Stimulated activated CD8-positive, alpha-beta memory T cell treated with anti-CD3 and anti-CD28 coated beads, Interleukin-7, amount 100 ng/mL, for 24 hours (primary cell): ENCODE measurements around the gene PRPS1.
"Not testable (repeated sequence)": the region's sequence is repeated elsewhere in the genome, so short reads cannot be mapped to it uniquely, and the experiment has no call there.

ENCODE experiments used
- DNase-seq: peaks from one replicate; pipeline ENCODE4 v3.0.0-alpha.2; 2020; ENCODE audit warnings: low read depth

Gene PRPS1

GRCh38 chrX:107627838-107628661 is at the start of gene PRPS1:
Gene PRPS1 (plus strand): TSS chrX:107628510. CDS start chrX:107628629, 119 bp downstream.
- peak; percentile 68 for DNase-seq

- no peak for DNase-seq
Observed at GRCh38 chrX:107579956-107580355, 48.4 kb upstream of the PRPS1 start.

- DNase-seq, result no peak
Observed at GRCh38 chrX:107581923-107582322, 46.4 kb upstream of the PRPS1 start.

- no peak for DNase-seq
Observed at GRCh38 chrX:107589243-107589642, 39.1 kb upstream of the PRPS1 start.

DNA sequence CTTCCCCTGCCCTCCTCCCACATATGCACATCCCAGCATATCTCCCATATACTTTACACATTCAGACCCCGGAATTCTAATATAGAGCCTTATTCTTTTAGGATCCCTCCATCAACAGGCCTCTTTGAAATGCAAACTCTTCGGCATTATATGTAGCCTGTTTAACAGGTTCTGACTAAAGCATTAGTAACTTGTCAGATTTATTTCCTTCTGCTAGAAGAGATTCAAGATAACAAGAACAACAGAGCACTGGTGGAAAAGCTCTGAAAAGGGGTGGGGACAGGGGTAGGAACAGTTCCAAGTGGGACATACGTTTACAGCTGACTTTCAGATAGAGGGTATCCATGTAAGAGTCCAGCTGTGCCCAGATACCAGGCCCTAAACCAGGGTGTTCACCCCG is 31.7 kb upstream of the PRPS1 start:
- DNase-seq, result no peak

DNA sequence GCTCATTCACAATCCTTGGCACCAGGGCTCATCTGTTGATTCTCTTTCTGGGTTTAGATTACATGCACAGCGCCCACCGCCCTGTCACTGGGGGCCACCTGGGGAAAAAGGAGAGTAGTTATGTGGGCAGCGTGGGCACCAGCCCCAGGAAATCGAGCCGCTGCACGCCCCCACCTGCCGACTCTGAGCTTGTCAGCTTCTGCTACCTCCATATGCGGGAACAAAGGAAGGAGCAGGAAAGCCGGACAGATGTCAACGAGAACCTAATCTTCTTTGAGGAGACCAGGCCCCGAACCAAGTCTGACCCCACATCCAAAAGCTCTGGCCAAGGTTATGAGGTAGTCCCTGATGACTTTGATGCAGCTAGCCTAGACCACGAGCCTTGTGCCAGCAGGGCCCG is 31.0 kb upstream of the PRPS1 start:
- DNase-seq, result no peak

DNA sequence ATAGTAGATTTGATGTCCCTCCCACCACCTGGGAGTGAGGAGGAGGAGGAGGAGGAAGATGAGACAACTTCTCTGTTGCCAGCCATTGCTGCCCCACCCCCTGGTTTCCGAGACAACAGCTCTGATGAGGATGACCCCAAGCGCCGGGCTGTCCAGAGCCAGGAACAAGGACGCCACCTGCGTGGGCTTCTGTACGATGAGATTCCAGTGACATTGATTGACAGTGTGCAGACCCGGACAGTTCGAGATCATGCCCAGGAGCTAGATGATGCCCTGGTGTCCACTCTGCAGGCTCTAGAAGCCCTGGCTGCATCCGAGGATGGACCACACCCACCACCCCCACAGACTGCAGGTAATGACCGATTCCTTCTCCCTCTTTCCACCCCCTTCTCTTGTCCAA is 30.5 kb upstream of the PRPS1 start:
- no peak for DNase-seq

GRCh38 chrX:107599450-107599861 is 28.9 kb upstream of the PRPS1 start:
- DNase-seq, result no peak

DNA sequence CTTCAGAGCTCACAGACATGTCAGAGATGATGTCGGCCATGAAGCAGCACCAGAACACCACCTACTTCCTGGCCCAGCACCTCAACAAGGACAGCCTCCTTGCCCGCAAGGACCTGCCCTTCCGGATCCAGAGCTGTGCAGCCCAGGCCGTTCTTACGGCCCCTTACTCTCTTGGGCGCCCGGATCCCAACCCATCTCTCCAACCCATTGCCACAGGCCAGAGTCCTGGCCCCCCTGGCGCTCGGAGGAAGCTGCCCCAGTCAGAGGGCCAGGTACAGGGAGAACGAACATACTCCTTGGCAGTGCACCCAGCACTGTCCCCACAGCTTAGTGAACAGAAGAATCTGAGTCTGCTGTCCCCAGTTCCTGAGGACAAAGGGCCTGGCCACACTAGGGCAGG is 27.9 kb upstream of the PRPS1 start:
- no peak for DNase-seq

DNA sequence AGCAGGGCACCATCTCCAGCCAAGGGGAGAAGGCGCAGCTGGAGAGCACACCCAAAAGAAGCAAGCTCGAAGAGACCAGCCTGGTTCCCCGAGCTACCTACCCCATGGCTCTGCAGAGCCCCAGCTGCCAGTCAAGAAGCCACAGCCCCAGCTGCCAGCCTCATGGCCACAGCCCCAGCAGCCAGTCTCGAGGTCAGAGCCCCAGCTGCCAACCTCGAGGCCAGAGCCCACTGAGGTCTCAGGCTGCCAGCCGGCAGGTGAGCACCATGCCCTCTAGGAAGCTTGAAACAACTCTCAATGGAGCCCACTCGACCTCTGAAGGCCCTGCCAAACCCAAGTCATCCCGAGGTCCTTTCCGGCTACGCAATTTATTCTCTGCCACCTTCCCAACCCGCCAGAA is 27.0 kb upstream of the PRPS1 start:
- DNase-seq, result no peak

GRCh38 chrX:107601759-107602158 is 26.6 kb upstream of the PRPS1 start:
- DNase-seq, result no peak

DNA sequence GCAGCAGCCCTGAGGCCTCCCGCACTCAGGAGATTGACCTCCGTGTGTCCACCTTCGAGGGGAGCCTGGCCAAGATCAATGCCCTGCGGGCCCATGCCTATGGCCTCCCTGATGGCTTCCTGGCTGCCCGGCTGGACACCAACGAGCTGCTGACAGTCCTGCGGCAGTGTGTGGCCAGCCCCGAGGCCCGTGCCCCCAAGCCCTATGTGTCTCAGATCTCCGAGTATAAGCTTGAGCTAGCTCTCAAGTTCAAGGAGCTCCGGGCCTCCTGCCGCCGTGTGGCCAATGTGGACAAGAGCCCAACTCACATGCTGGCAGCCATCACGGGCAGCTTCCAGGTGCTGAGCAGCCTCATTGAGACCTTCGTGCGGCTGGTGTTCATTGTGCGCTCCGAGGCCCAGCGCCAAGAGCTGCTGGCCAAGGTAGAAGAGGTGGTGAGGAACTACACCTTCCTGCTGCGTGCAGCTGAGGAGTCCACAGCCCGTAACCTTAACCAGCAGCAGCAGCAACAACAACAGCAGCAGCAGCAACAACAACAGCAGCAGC is 25.5 kb upstream of the PRPS1 start:
- no peak for DNase-seq

- no peak for DNase-seq
Observed at GRCh38 chrX:107603429-107604159, 24.7 kb upstream of the PRPS1 start.

GRCh38 chrX:107609061-107609460 is 19.2 kb upstream of the PRPS1 start:
- not testable (repeated sequence) for DNase-seq

DNA sequence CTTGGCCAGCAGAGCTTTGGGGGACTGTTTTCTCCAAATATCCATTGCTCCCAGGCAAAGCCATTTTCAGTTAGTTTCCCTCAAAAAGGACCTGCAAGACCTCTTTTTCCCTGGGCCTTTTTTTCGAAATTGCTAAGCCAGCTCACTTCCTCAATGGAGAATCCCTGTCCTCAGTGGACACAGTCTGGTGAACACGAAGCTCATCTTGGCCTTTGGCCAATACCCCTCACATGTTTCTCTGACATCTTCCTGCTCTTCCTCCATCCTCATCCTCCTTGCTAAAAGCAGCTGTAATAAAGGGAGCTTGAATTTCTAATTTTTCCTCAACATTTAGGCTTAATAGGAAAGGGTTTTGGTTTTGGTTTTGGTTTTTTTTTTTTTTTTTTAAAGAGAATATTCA is 17.6 kb upstream of the PRPS1 start:
- no peak for DNase-seq

DNA sequence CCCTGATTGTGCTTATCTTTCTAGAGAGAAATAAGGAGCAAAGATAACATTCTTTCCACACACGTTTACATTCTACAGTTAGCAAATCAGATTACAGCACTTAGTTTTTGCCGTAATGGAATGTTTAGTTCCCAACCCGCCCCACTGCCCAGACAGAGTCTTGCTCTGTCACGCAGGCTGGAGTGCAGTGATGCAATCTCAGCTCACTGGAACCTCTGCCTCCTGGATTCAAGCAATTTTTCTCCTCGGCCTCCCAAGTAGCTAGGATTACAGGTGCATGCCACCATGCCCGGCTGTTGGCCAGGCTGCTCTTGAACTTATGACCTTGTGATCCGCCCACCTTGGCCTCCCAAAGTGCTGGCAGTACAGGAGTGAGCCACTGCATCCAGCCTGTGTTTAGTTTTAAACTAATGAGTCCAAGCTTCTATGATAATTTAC is 8.4 kb upstream of the PRPS1 start:
- no peak for DNase-seq

DNA sequence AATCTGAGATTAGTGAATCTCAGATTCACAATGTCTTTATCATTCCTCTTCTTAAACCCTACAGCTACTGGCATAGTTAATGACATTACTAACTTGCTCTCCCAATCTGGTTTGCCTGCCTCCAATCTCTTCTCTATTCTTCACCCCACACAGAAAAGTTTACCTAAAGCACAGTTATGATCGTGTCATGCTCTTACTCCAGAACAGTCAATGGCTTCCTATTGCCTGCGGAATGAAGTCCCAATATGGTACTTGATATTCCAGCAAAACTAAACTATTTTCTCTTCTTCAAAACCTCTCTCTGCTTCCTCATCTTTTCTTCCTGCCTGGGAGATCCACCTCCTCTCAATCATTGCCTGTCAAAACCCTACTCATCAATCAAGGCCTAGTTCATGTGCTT is 3.4 kb upstream of the PRPS1 start:
- DNase-seq, result no peak

DNA sequence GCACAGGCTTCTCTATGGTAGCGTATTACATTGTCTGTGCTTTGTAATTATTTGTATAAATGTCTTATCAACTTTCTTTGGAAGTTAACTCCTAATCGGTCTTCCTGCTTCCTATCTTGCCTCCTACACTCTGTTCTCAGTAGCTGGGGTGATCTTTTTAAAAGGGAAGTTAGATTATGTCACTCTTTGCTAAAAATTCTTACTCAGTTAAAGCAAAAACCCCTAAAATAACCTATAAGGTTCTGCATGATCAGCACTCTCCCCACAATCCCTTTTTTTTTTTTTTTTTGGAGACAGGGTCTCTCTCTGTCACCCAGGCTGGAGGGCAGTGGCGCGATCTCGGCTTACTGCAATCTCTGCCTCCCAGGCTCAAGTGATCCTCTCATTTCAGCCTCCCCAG is 2.6 kb upstream of the PRPS1 start:
- no peak for DNase-seq

DNA sequence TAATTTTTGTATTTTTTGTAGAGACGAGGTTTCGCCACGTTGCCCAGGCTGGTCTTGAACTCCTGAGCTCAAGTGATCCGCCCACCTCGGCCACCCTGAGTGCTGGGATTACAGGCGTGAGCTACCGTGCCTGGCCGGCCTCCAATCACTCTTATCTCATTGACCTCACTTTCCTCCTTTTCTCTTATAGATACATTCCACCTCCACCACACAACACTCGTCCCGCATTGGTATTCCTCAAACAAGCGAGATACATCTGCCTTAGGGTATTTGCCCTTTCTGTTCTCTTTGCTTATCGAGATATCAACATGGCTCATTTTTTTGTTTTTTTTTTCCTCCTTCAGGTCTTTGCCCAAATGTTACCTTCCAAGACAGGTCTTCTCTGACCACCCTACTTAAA is 1.8 kb upstream of the PRPS1 start:
- no peak for DNase-seq

- DNase-seq, result no peak
Observed at GRCh38 chrX:107626916-107627315, 1.4 kb upstream of the PRPS1 start.

DNA sequence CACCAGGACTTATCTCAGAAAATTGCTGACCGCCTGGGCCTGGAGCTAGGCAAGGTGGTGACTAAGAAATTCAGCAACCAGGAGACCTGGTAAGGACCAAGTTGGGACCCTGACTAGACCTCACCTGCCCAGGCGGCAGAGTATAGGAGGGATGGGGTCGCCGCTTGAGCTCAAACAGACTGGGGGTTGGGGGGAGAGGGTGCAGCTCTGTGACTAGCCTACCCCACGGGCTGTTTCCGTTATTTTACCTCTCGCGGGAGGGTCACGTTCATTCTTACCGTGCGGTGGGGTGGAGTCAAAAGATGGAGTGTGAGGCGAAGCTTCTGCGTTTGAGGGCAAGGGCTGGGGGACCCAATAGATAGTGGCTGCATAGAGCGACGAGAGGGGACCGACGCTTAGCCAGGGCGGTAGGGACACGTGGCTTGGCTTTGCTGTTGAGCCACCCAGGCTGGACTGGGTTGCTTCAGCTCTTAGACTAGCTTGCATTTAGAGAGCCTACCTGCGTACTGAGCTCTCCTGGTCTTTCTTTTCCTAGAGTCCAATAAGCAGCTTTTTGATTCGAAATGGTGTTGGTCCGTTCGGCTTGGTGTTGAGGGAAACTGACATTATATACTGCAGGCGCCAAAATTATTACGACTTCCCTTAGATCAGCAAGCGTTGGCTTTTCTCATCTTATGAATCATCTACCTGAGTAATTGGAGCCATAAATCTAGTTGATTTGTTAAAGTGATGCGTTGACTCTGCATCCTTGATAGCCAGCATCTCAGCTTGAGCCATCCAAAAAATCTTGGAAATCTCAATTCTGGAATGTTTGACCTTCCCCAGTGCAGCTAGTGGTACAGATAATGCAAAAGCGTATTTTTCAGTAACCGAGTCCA is 591 bp downstream of the PRPS1 start:
- peak; percentile 7 for DNase-seq

- DNase-seq, result no peak
Observed at GRCh38 chrX:107629540-107629909, 1.2 kb downstream of the PRPS1 start.
